ENCODE results near the gene SVIL.

DNA sequence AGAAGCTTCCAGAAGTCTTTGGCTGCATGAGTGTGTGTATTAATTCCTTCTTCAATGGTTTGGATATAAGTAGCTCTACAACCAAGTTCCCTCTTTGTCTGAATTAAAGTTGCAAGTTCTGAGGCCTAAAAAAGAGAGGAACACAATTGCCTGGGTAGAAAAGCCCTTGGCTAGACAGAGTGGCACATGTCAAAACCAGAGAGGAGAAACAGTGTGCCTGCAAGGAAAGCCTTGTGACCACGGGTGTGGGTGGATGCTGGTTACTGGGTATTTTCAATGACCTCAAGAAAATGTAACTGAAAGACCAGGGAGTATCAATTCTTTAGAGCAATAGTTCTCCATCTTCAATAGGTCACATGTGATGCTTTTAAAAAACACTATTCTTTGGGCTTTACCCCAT lies 148.3 kb downstream of the SVIL start:
- TF ChIP-seq CTCF (IDR thresholded peaks at IDR 0.05) (no peak), POLR2A (IDR thresholded peaks at IDR 0.05) (no peak)

Data from heart left ventricle (tissue), 13 donors.